ENCODE data around the gene SLC25A47.

DNA sequence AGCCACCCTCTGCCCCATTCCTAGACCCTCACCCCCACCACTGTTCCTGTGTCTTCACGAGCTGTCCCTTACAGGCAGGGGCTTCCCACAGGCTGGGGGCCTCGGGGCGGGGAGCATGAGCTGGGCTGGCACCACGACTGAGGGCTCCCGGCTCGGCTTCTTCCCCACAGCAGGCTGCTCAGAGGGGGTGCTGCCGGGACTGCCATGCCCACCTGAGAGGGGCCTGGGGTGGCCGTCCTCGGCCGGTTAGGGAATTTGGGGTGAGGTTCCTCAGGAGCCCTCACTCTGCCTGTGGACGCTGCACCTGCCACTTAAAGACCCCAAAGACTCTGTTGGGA is 6.8 kb downstream of the SLC25A47 start:
- TF ChIP-seq, protein P1, sequence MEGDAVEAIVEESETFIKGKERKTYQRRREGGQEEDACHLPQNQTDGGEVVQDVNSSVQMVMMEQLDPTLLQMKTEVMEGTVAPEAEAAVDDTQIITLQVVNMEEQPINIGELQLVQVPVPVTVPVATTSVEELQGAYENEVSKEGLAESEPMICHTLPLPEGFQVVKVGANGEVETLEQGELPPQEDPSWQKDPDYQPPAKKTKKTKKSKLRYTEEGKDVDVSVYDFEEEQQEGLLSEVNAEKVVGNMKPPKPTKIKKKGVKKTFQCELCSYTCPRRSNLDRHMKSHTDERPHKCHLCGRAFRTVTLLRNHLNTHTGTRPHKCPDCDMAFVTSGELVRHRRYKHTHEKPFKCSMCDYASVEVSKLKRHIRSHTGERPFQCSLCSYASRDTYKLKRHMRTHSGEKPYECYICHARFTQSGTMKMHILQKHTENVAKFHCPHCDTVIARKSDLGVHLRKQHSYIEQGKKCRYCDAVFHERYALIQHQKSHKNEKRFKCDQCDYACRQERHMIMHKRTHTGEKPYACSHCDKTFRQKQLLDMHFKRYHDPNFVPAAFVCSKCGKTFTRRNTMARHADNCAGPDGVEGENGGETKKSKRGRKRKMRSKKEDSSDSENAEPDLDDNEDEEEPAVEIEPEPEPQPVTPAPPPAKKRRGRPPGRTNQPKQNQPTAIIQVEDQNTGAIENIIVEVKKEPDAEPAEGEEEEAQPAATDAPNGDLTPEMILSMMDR (IDR thresholded peaks at IDR 0.05) = no peak
- TF ChIP-seq POLR2A (IDR thresholded peaks at IDR 0.05) = no peak

Data from Peyer's patch (tissue), 4 donors.